HG02870 (cell line): ENCODE data around the gene APLF.
"Not testable (repeated sequence)": the region's sequence is repeated elsewhere in the genome, so short reads cannot be mapped to it uniquely, and the experiment has no call there.

ENCODE experiments used
- ATAC-seq: cut with Tn5 transposase; IDR thresholded peaks from one replicate; pipeline ENCODE4 v1.9.1; 2021; ENCODE audit warnings: mild to moderate bottlenecking, moderate library complexity; ENCODE audit not compliant: unreplicated experiment

The APLF gene

GRCh38 chr2:68441179-68441993, 26.0 kb upstream of the APLF start:
- ATAC-seq = peak; percentile 98

DNA sequence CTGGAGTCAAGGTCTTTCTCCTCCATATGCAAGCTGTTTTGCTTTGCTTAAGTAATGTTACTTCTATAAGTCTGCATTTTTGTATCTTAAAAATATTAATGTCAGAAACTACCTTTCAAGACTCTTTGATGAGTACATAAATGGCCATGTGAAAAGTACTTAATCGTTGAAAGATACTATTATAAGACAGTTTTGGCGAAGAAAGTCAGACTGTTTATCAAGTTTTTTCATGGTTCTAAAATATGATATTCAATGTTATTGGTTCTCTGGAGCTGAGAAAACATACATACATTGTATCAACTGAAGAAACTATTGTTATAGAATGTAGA, 25.4 kb upstream of the APLF start:
- ATAC-seq = no peak

GRCh38 chr2:68446425-68446824, 21.0 kb upstream of the APLF start:
- not testable (repeated sequence) for ATAC-seq

- ATAC-seq = no peak
Measured at GRCh38 chr2:68447118-68447517, 20.3 kb upstream of the APLF start.

GRCh38 chr2:68448671-68449653, 18.4 kb upstream of the APLF start:
- ATAC-seq = no peak

- ATAC-seq = no peak
Measured at GRCh38 chr2:68452158-68452900, 15.1 kb upstream of the APLF start.

- ATAC-seq = no peak
Measured at GRCh38 chr2:68453761-68454360, 13.5 kb upstream of the APLF start.

- no peak for ATAC-seq
Measured at GRCh38 chr2:68454719-68455118, 12.7 kb upstream of the APLF start.

DNA sequence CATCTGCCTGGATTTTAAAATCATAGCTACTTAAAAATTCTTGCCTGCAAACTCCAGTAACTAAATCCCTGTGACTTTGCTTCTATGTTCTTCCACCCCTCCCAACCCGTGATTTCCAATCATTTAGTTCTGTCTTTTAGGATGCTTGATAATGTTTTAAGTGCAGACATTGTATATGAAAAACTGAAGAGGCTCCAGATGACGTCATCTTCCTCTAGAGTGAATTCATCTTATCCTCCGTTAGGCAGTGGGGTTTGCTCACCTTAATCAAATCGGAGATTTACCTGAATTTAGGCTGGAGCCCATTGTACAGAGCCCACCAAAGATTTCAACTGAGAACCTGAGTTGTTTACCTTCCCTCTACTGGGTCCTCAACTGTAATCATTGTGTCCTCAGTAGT, 11.2 kb upstream of the APLF start:
- ATAC-seq = no peak

DNA sequence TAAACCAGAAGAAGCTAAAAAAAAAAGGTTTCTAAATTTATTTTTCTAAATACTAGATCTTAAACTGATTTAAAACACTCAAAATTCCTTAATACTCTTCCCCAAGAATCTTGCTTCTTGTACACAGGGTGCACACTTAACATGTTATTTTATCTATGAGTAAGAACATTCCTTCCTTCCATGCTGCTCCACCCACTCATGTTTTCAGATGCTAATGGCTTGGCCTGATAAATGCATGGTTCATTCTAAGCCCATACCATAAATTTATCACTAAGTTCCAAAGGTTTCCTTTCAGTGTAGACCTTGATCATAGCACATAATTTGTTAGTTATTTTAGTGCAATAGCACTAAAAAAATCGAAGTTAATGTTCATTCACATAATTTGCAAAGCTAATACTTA, 8.4 kb upstream of the APLF start:
- no peak for ATAC-seq

GRCh38 chr2:68463287-68463877, 4.0 kb upstream of the APLF start:
- ATAC-seq = no peak

DNA sequence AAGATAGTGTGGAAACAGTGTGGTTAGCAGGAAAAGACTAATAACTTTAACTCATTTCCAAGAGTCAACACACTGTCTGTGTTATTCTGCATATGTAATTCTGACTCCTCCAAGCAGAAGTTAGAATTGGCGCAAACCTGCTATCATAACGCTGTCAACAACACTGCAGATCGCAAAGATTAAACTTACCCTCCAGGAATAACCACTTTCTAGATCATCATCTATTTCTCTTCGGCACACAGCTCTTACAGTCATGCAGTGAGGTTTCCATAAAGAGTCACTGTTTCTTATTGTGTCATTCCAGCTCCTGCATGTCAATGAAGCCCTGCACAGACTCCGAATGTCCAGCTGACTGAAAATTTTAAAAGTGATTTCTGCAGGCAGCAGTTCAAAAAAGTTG, 2.7 kb upstream of the APLF start:
- ATAC-seq = no peak

DNA sequence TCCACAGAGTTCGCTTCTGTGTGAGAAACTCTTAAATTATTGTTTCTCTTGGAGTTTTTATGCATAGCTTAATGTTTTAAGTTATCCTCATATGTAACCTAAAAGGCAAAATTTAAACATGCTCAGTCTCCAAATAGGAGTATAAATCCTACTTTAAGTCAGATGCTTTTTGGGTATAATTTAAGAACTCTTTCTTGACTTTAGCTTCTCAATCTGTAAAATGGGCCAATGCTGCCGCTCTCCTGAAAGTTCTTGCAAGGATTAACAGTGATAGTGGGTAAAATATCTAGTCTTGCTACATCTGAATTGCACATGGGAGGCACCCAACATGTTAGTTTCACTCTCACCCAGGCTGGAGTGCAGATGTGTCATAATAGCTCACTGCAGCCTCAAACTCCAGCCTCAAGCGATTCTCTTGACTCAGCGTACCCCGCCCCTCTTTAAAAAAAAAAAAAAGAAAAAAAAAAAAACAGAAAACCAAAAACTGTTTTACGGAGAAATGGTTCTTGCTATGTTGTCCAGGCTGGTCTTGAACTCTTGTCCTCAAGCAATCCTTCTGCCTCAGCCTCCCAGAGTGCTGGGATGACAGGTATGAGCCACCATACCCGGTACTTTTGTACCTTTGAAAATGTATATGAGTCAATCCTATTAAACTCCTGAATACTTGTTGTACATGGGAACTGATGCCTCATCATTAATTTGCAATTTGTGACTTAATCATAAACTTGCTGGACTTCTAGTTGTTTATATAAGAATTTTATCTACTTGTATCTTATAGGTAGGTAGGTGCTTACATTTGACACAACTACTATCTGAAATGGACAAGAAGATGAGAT, 2.1 kb upstream of the APLF start:
- ATAC-seq = no peak

GRCh38 chr2:68466361-68466777, 1.0 kb upstream of the APLF start:
- no peak for ATAC-seq

DNA sequence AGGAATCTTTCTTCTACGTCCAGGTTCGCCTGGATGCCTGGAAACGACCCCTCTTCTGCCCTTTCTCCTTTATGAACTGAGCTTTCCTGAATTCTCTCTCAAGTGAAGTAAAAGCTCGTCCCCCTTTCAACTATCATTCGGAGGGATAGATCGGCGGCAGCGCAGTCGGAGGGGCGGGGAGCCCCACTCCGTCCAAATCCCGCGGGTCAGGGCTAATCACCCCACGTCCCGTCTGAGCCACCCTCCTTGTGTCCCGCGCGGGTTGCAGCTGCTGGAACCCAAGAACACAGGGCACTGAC, 658 bp upstream of the APLF start:
- peak; percentile 24 for ATAC-seq

GRCh38 chr2:68468801-68469200, 1.4 kb downstream of the APLF start:
- ATAC-seq = no peak

DNA sequence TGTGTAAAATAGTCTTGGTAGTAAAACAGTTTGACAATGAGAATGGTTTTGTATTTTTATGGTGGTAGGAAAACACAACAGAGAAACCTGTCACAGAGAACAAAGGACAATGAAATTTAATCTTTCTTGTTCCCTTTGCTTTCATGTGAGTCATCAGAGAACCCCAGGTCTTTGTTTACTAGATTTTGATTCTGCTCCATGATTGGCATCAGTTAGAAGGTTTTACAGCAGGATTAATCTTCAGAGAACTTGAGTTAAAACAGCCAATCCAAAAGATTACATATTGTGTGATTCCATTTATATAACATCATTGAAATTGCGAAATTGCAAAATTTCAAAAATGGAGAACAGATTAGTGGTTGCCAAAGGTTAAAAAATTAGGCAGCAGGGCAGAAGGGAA, 2.5 kb downstream of the APLF start:
- no peak for ATAC-seq

GRCh38 chr2:68471385-68471784, 4.0 kb downstream of the APLF start:
- ATAC-seq = no peak

GRCh38 chr2:68472796-68473414, 5.5 kb downstream of the APLF start:
- ATAC-seq = no peak
